DOHH2 (cell line): ENCODE measurements around the gene BNC2.

Source experiments
- H3F3A ChIP-seq: fragments of 200-600 bp; sonication (generic), shearing (Covaris generic); 2 replicates; pipeline ENCODE4 v1.6.0; 2016; ENCODE audit warnings: antibody characterized with exemption, mild to moderate bottlenecking; ENCODE audit not compliant: control insufficient read depth, insufficient read depth
- H3K27ac ChIP-seq: fragments of 200-600 bp; sonication (generic); 2 replicates; pipeline ENCODE4 v1.5.1; 2014; ENCODE audit warnings: low read depth, mild to moderate bottlenecking, low read length, moderate library complexity
- H3K27me3 ChIP-seq: fragments of 200-600 bp; sonication (generic); 2 replicates; pipeline ENCODE4 v1.6.1; 2014; ENCODE audit warnings: mild to moderate bottlenecking, low read length, mixed read lengths; ENCODE audit not compliant: control insufficient read depth
- H3K36me3 ChIP-seq: fragments of 200-600 bp; sonication (generic); 2 replicates; pipeline ENCODE4 v1.6.1; 2014; ENCODE audit warnings: mild to moderate bottlenecking, low read length, moderate library complexity, mixed read lengths; ENCODE audit not compliant: control insufficient read depth
- H3K4me1 ChIP-seq: fragments of 200-600 bp; sonication (generic); 2 replicates; pipeline ENCODE4 v1.6.1; 2014; ENCODE audit warnings: mild to moderate bottlenecking, low read length, mixed read lengths; ENCODE audit not compliant: control insufficient read depth
- H3K4me2 ChIP-seq: fragments of 200-600 bp; sonication (generic); 2 replicates; pipeline ENCODE4 v1.6.0; 2014; ENCODE audit warnings: mild to moderate bottlenecking, low read length, moderate library complexity
- H3K4me3 ChIP-seq: fragments of 200-600 bp; sonication (generic); 2 replicates; pipeline ENCODE4 v1.5.1; 2014; ENCODE audit warnings: mild to moderate bottlenecking, low read length, mixed read lengths
- H3K79me2 ChIP-seq: fragments of 200-600 bp; sonication (generic); 2 replicates; pipeline ENCODE4 v1.6.1; 2014; ENCODE audit warnings: mild to moderate bottlenecking, low read length, mixed read lengths; ENCODE audit not compliant: control insufficient read depth
- H3K9me2 ChIP-seq: fragments of 200-600 bp; sonication (generic); replicated peaks from 2 replicates; pipeline ENCODE4 v1.6.1; 2014; ENCODE audit warnings: mild to moderate bottlenecking, low read length, mixed read lengths; ENCODE audit not compliant: control insufficient read depth
- H3K9me3 ChIP-seq: fragments of 200-600 bp; sonication (generic); 2 replicates; pipeline ENCODE4 v1.6.1; 2014; ENCODE audit warnings: antibody characterized with exemption, low read length, mixed read lengths; ENCODE audit not compliant: control insufficient read depth, insufficient read depth
- H4K20me1 ChIP-seq: fragments of 200-600 bp; sonication (generic); 2 replicates; pipeline ENCODE4 v1.6.0; 2014; ENCODE audit warnings: low read depth, mild to moderate bottlenecking, antibody characterized with exemption, low read length, moderate library complexity; ENCODE audit not compliant: control insufficient read depth, insufficient read depth
- CTCF ChIP-seq: fragments of 200-600 bp; sonication (generic); IDR thresholded peaks from one replicate; pipeline ENCODE4 v1.5.1; 2014; ENCODE audit warnings: antibody characterized with exemption, mild to moderate bottlenecking, low read depth, low read length; ENCODE audit not compliant: poor library complexity, severe bottlenecking
- EZH2phosphoT487 ChIP-seq: fragments of 200-600 bp; sonication (generic); IDR thresholded peaks from 2 replicates; pipeline ENCODE4 v1.6.1; 2017; ENCODE audit warnings: borderline replicate concordance, mild to moderate bottlenecking, antibody characterized with exemption, low read length, moderate library complexity, mixed read lengths

Gene BNC2

GRCh38 chr9:16898464-16898863, 28.0 kb upstream of the BNC2 start:
- Histone ChIP-seq H3K9me3 (no peaks in the 10 kb centered on the region), H4K20me1 (no peaks in the 10 kb centered on the region), H3K79me2 (no peaks in the 10 kb centered on the region), H3F3A (no peaks in the 10 kb centered on the region), H3K4me3 (no peak overlapping the region), H3K4me1 (no peaks in the 10 kb centered on the region), H3K36me3 (no peaks in the 10 kb centered on the region), H3K9me2 (no peaks in the 10 kb centered on the region), H3K27ac (no peak overlapping the region), H3K27me3 (no peaks in the 10 kb centered on the region), H3K4me2 (no peak overlapping the region)
- no peak for TF ChIP-seq EZH2phosphoT487
- no peak for TF ChIP-seq CTCF

- Histone ChIP-seq H3K27ac (no peak overlapping the region), H3K4me3 (no peak overlapping the region), H3K9me2 (no peaks in the 10 kb centered on the region), H3F3A (no peaks in the 10 kb centered on the region), H3K36me3 (no peaks in the 10 kb centered on the region), H3K4me2 (no peak overlapping the region), H4K20me1 (no peaks in the 10 kb centered on the region), H3K27me3 (no peaks in the 10 kb centered on the region), H3K9me3 (no peaks in the 10 kb centered on the region), H3K4me1 (no peaks in the 10 kb centered on the region), H3K79me2 (no peaks in the 10 kb centered on the region)
- TF ChIP-seq CTCF, result no peak
Observed at GRCh38 chr9:16888594-16888993, 18.1 kb upstream of the BNC2 start.

GRCh38 chr9:16885931-16886330, 15.5 kb upstream of the BNC2 start:
- Histone ChIP-seq H3K4me3 (no peak overlapping the region), H3K4me1 (no peaks in the 10 kb centered on the region), H3K79me2 (no peaks in the 10 kb centered on the region), H3K36me3 (no peaks in the 10 kb centered on the region), H3K27me3 (no peaks in the 10 kb centered on the region), H4K20me1 (no peaks in the 10 kb centered on the region), H3F3A (no peaks in the 10 kb centered on the region), H3K9me2 (no peaks in the 10 kb centered on the region), H3K27ac (no peak overlapping the region), H3K9me3 (peaks cover 8% of the 10 kb centered on the region), H3K4me2 (no peak overlapping the region)
- TF ChIP-seq EZH2phosphoT487 (no peak), CTCF (no peak)
